Measurements from ENCODE around the gene DCXR. TPM values are rescaled to one million over a fixed set of nuclear protein-coding genes. Genes with fewer than 3 reads are reported as not detected.

Gene DCXR
- total RNA-seq, 2 experiments from 2014 or later, result 103 to 119 TPM

- ATAC-seq (ENCODE audit: poor library complexity) (no peak), DNase-seq (no peak)
- CTCF ChIA-PET, result interaction anchor here (1.1 kb wide), 1 partner anchor 44 kb away, joined by 4 read pairs; no protein-coding TSS in a partner anchor
- Mint-ChIP-seq H3K4me1 (ENCODE audit: low read depth) (no peaks in the 10 kb centered on the region), H3K4me3 (no peak overlapping the region), H3K36me3 (ENCODE audit: low read depth) (no peaks in the 10 kb centered on the region), H3K27me3 (no peaks in the 10 kb centered on the region), H3K27ac (no peak overlapping the region), H3K9me3 (no peaks in the 10 kb centered on the region)
- TF ChIP-seq CTCF (IDR thresholded peaks at IDR 0.05), result no peak
- no peaks in the 10 kb centered on the region for H3K36me3 ChIP-seq (ENCODE audit: insufficient read depth, low read length)
- no peak overlapping the region for H3K27ac ChIP-seq (ENCODE audit: low read depth in 1 of 2, low read length in 2 of 2)
- H3K4me1 ChIP-seq (ENCODE audit: insufficient read depth, low read length), result no peaks in the 10 kb centered on the region
- intact Hi-C loops (cut with DNase I, micrococcal nuclease), result no loop called here
- POLR2A ChIA-PET, result no interaction called here
- H3K27me3 ChIP-seq (ENCODE audit: control insufficient read depth in 1 of 2, insufficient read depth in 2 of 2, low read length in 2 of 2), result no peaks in the 10 kb centered on the region
- H3K9me3 ChIP-seq (ENCODE audit: control insufficient read depth in 1 of 2, insufficient read depth in 1 of 2, low read length in 2 of 2), result no peaks in the 10 kb centered on the region
- H3K4me3 ChIP-seq (ENCODE audit: low read length), result no peak overlapping the region
Measured at GRCh38 chr17:82003411-82004381, 33.8 kb downstream of the DCXR start.

- intact Hi-C loops (cut with DNase I, micrococcal nuclease), result no loop called here
- Mint-ChIP-seq H3K36me3 (ENCODE audit: low read depth) (peaks cover 10% of the 10 kb centered on the region), H3K27me3 (no peaks in the 10 kb centered on the region), H3K4me1 (ENCODE audit: low read depth) (no peaks in the 10 kb centered on the region), H3K27ac (no peak overlapping the region), H3K9me3 (no peaks in the 10 kb centered on the region), H3K4me3 (no peak overlapping the region)
- no peak overlapping the region for H3K4me3 ChIP-seq (ENCODE audit: low read length)
- H3K27ac ChIP-seq (ENCODE audit: low read depth in 1 of 2, low read length in 2 of 2), result no peak overlapping the region
- DNase-seq (no peak), ATAC-seq (ENCODE audit: poor library complexity) (no peak)
- no peaks in the 10 kb centered on the region for H3K27me3 ChIP-seq (ENCODE audit: control insufficient read depth in 1 of 2, insufficient read depth in 2 of 2, low read length in 2 of 2)
- H3K36me3 ChIP-seq (ENCODE audit: insufficient read depth, low read length), result no peaks in the 10 kb centered on the region
- ChIA-PET POLR2A (no interaction called here), CTCF (no interaction called here)
- H3K4me1 ChIP-seq (ENCODE audit: insufficient read depth, low read length), result no peaks in the 10 kb centered on the region
- H3K9me3 ChIP-seq (ENCODE audit: control insufficient read depth in 1 of 2, insufficient read depth in 1 of 2, low read length in 2 of 2), result no peaks in the 10 kb centered on the region
- TF ChIP-seq CTCF (IDR thresholded peaks at IDR 0.05), result no peak
Measured at GRCh38 chr17:82001571-82002056, 35.9 kb downstream of the DCXR start.

- no peaks in the 10 kb centered on the region for H3K9me3 Mint-ChIP-seq
- H3K27ac ChIP-seq (ENCODE audit: low read depth in 1 of 2, low read length in 2 of 2), result no peak overlapping the region
Measured at GRCh38 chr17:82000803-82001570, 36.5 kb downstream of the DCXR start.

More at GRCh38 chr17:82000803-82001570, 36.5 kb downstream of the DCXR start:
- no peaks in the 10 kb centered on the region for H3K36me3 ChIP-seq (ENCODE audit: insufficient read depth, low read length)
- no peak for TF ChIP-seq CTCF (IDR thresholded peaks at IDR 0.05)
- H3K27me3 Mint-ChIP-seq, result no peaks in the 10 kb centered on the region
- intact Hi-C loops (cut with DNase I, micrococcal nuclease), result no loop called here
- ATAC-seq (ENCODE audit: poor library complexity) (no peak), DNase-seq (no peak)
- H3K4me3 ChIP-seq (ENCODE audit: low read length), result no peak overlapping the region
- peaks cover 10% of the 10 kb centered on the region for H3K36me3 Mint-ChIP-seq (ENCODE audit: low read depth)
- no peak overlapping the region for H3K4me3 Mint-ChIP-seq
- H3K27ac Mint-ChIP-seq, result no peak overlapping the region
- H3K4me1 Mint-ChIP-seq (ENCODE audit: low read depth), result no peaks in the 10 kb centered on the region
- ChIA-PET CTCF (no interaction called here), POLR2A (no interaction called here)
- no peaks in the 10 kb centered on the region for H3K27me3 ChIP-seq (ENCODE audit: control insufficient read depth in 1 of 2, insufficient read depth in 2 of 2, low read length in 2 of 2)
- no peaks in the 10 kb centered on the region for H3K4me1 ChIP-seq (ENCODE audit: insufficient read depth, low read length)
- H3K9me3 ChIP-seq (ENCODE audit: control insufficient read depth in 1 of 2, insufficient read depth in 1 of 2, low read length in 2 of 2), result no peaks in the 10 kb centered on the region
